Measurements from ENCODE around the gene PHKB. TPM values are rescaled to one million over a fixed set of nuclear protein-coding genes. Genes with fewer than 3 reads are reported as not detected.

PHKB gene
- total and polyA plus RNA-seq, 2 of the 8 experiments (the other 6 are each of a cell fraction or from before 2014, with no cell fraction given), result 18.6 to 38.3 TPM

- no peak for TF ChIP-seq BRCA1 (IDR thresholded peaks at IDR 0.05; ENCODE audit: low read depth, low read length)
- TF ChIP-seq SIRT6 (IDR thresholded peaks at IDR 0.05; ENCODE audit: low read length), result no peak
Measured at GRCh38 chr16:47473792-47474191, 12.7 kb downstream of the PHKB start (continued).

Measured in H1 (cell line).